Pons (tissue), 1 donor: Measurements from ENCODE around the gene GDPD1.
"Not testable (repeated sequence)": the region's sequence is repeated elsewhere in the genome, so short reads cannot be mapped to it uniquely, and the experiment has no call there.

Experiments used
- DNase-seq: peaks from one replicate; pipeline ENCODE4 v3.0.0-alpha.2; 2016; ENCODE audit warnings: low spot score

GDPD1 gene

GRCh38 chr17:59244081-59244480 is 23.8 kb downstream of the GDPD1 start:
- no peak for DNase-seq

- no peak for DNase-seq
These were observed 34.4 kb downstream of the GDPD1 start for GRCh38 chr17:59254742-59255141.

- DNase-seq = no peak
These were observed 36.8 kb downstream of the GDPD1 start for GRCh38 chr17:59257101-59257500.

- DNase-seq = no peak
These were observed 40.4 kb downstream of the GDPD1 start for GRCh38 chr17:59260722-59261121.

GRCh38 chr17:59266745-59267144 is 46.4 kb downstream of the GDPD1 start:
- no peak for DNase-seq

- DNase-seq = no peak
These were observed 47.5 kb downstream of the GDPD1 start for GRCh38 chr17:59267776-59268175.

GRCh38 chr17:59275618-59276017 is 55.3 kb downstream of the GDPD1 start:
- no peak for DNase-seq

GRCh38 chr17:59277031-59277430 is 56.7 kb downstream of the GDPD1 start:
- DNase-seq = peak; percentile 53

- peak; percentile 41 for DNase-seq
These were observed 58.1 kb downstream of the GDPD1 start for GRCh38 chr17:59278406-59278805.

GRCh38 chr17:59284317-59284716 is 64.0 kb downstream of the GDPD1 start:
- no peak for DNase-seq

- DNase-seq = no peak
These were observed 67.1 kb downstream of the GDPD1 start for GRCh38 chr17:59287452-59287851.

GRCh38 chr17:59287891-59288290 is 67.6 kb downstream of the GDPD1 start:
- no peak for DNase-seq

GRCh38 chr17:59289981-59290301 is 69.6 kb downstream of the GDPD1 start:
- no peak for DNase-seq

GRCh38 chr17:59290302-59290998 is 70.1 kb downstream of the GDPD1 start:
- not testable (repeated sequence) for DNase-seq

- DNase-seq = no peak
These were observed 71.8 kb downstream of the GDPD1 start for GRCh38 chr17:59292174-59292523.

- no peak for DNase-seq
These were observed 75.9 kb downstream of the GDPD1 start for GRCh38 chr17:59296190-59296589.

GRCh38 chr17:59298521-59298920 is 78.2 kb downstream of the GDPD1 start:
- no peak for DNase-seq

GRCh38 chr17:59299400-59300092 is 79.2 kb downstream of the GDPD1 start:
- no peak for DNase-seq

- no peak for DNase-seq
These were observed 80.6 kb downstream of the GDPD1 start for GRCh38 chr17:59300941-59301340.

- no peak for DNase-seq
These were observed 84.5 kb downstream of the GDPD1 start for GRCh38 chr17:59304811-59305210.

GRCh38 chr17:59310263-59310920 is 90.1 kb downstream of the GDPD1 start:
- DNase-seq = no peak

- DNase-seq = peak; percentile 92
These were observed 90.7 kb downstream of the GDPD1 start for GRCh38 chr17:59311051-59311468.

- DNase-seq = not testable (repeated sequence)
These were observed 91.2 kb downstream of the GDPD1 start for GRCh38 chr17:59311521-59311920.
